Measurements from ENCODE around the gene PID1.

The PID1 gene

GRCh38 chr2:228987441-228988155 is 283.5 kb downstream of the PID1 start:
- no peak for DNase-seq

DNA sequence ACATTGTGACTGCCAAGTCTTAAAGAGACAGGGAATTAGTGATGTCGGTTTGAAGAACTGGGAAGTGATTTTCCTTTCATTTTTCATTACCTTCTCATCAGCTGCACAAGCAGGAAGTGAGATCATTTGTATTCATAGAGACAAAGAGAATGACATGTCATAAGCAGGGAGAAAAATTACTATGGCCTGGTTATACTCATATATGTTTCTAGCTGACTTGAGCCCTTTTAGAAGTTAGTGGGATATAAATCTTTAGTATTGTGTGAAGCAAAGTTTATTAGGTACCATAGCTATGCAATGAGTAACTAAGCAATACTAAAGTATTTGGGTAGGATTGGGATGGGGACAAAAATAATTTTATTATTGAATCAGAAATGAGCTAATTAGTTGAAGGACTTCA is 284.1 kb downstream of the PID1 start:
- DNase-seq, result no peak

- no peak for DNase-seq
These were observed 287.4 kb downstream of the PID1 start for GRCh38 chr2:228983700-228984099.

GRCh38 chr2:228974169-228974568 is 296.9 kb downstream of the PID1 start:
- no peak for DNase-seq
